ENCODE data around the gene OR52N5.

Gene OR52N5

DNA sequence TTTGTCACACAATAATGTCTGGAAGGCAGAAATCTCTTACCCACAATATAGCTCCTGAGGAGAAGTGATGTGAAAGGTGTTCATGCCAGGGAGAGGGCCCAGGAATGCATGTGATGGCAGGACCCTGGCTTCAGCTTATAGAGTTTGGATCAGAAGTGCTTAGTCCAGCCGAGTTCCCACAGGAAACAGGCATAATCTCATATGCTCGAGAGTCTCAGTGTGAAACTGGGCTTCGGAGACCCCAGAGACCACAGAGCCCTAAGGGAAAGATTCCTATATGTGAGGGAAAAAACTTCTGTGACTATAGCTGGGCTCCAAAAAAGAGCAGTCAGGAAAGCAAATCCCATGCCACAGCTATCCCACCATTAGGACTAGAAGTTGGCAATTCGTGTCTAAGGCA is at the start of gene OR52N5:
Gene OR52N5, minus strand, starts transcription at position 101 of the 400 bp plus-strand sequence. CDS start 4,721 bp downstream, outside the sequence.
- TF ChIP-seq EZH2phosphoT487 (IDR thresholded peaks at IDR 0.05; ENCODE audit: borderline replicate concordance, low read length) = no peak
- no peak for TF ChIP-seq CTCF (IDR thresholded peaks at IDR 0.05; ENCODE audit: low read depth, low read length, poor library complexity, severe bottlenecking)
- no peak within 1 kb of the TSS for H3K27ac ChIP-seq (ENCODE audit: low read depth, low read length)

GRCh38 chr11:5831196-5831829 is 48.2 kb upstream of the OR52N5 start:
- Histone ChIP-seq H3K79me2 (ENCODE audit: control insufficient read depth, low read length) (no peaks in the 10 kb centered on the region), H3K27ac (ENCODE audit: low read depth, low read length) (no peak overlapping the region), H3K36me3 (ENCODE audit: control insufficient read depth, low read length) (no peaks in the 10 kb centered on the region), H3K4me1 (ENCODE audit: control insufficient read depth, low read length) (no peaks in the 10 kb centered on the region), H3K9me2 (replicated peaks; ENCODE audit: control insufficient read depth, low read length) (no peaks in the 10 kb centered on the region), H3K4me2 (ENCODE audit: low read length) (no peak overlapping the region), H4K20me1 (ENCODE audit: control insufficient read depth, insufficient read depth, low read depth, low read length) (no peaks in the 10 kb centered on the region), H3K4me3 (ENCODE audit: low read length) (no peak overlapping the region), H3K27me3 (ENCODE audit: control insufficient read depth, low read length) (no peaks in the 10 kb centered on the region), H3F3A (ENCODE audit: control insufficient read depth, insufficient read depth) (no peaks in the 10 kb centered on the region), H3K9me3 (ENCODE audit: control insufficient read depth, insufficient read depth, low read length) (no peaks in the 10 kb centered on the region)
- TF ChIP-seq EZH2phosphoT487 (IDR thresholded peaks at IDR 0.05; ENCODE audit: borderline replicate concordance, low read length) (no peak), CTCF (IDR thresholded peaks at IDR 0.05; ENCODE audit: low read depth, low read length, poor library complexity, severe bottlenecking) (no peak)

More for the DNA sequence above, at the start of gene OR52N5:
- H3K9me2 ChIP-seq (replicated peaks; ENCODE audit: control insufficient read depth, low read length) = no peaks in the 10 kb centered on the region
- H3K79me2 ChIP-seq (ENCODE audit: control insufficient read depth, low read length) = no peaks in the 10 kb centered on the region
- H3K4me1 ChIP-seq (ENCODE audit: control insufficient read depth, low read length) = no peaks in the 10 kb centered on the region
- H3K36me3 ChIP-seq (ENCODE audit: control insufficient read depth, low read length) = no peaks in the 10 kb centered on the region
- H3F3A ChIP-seq (ENCODE audit: control insufficient read depth, insufficient read depth) = no peaks in the 10 kb centered on the region
- no peak within 1 kb of the TSS for H3K4me3 ChIP-seq (ENCODE audit: low read length)
- no peaks in the 10 kb centered on the region for H3K27me3 ChIP-seq (ENCODE audit: control insufficient read depth, low read length)
- no peak within 1 kb of the TSS for H3K4me2 ChIP-seq (ENCODE audit: low read length)
- H3K9me3 ChIP-seq (ENCODE audit: control insufficient read depth, insufficient read depth, low read length) = no peaks in the 10 kb centered on the region
- H4K20me1 ChIP-seq (ENCODE audit: control insufficient read depth, insufficient read depth, low read depth, low read length) = no peaks in the 10 kb centered on the region

- Histone ChIP-seq H3F3A (ENCODE audit: control insufficient read depth, insufficient read depth) (no peaks in the 10 kb centered on the region), H3K27me3 (ENCODE audit: control insufficient read depth, low read length) (no peaks in the 10 kb centered on the region), H3K4me2 (ENCODE audit: low read length) (no peak overlapping the region), H3K4me1 (ENCODE audit: control insufficient read depth, low read length) (no peaks in the 10 kb centered on the region), H3K9me3 (ENCODE audit: control insufficient read depth, insufficient read depth, low read length) (no peaks in the 10 kb centered on the region), H3K36me3 (ENCODE audit: control insufficient read depth, low read length) (no peaks in the 10 kb centered on the region), H3K4me3 (ENCODE audit: low read length) (no peak overlapping the region), H4K20me1 (ENCODE audit: control insufficient read depth, insufficient read depth, low read depth, low read length) (no peaks in the 10 kb centered on the region), H3K27ac (ENCODE audit: low read depth, low read length) (no peak overlapping the region), H3K79me2 (ENCODE audit: control insufficient read depth, low read length) (no peaks in the 10 kb centered on the region), H3K9me2 (replicated peaks; ENCODE audit: control insufficient read depth, low read length) (no peaks in the 10 kb centered on the region)
- no peak for TF ChIP-seq EZH2phosphoT487 (IDR thresholded peaks at IDR 0.05; ENCODE audit: borderline replicate concordance, low read length)
These were observed 35.2 kb upstream of the OR52N5 start for GRCh38 chr11:5818245-5818886.

DNA sequence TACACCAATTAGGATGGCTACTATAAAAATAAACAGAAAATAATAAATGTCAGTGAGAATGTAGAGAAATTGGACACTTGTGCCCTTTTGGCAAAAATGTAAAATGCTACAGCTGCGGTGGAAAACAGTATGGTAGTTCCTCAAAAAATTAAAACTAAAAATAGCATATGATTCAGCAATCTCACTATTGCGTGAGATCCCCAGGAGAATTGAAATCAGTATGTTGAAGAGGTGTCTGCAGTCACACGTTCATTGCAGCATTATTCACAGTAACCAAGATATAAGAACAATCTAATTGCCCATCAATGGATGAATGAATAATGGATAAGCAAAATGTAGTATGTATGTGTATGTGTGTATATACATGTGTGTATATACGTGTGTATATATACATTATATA is 32.4 kb upstream of the OR52N5 start:
- H3K27ac ChIP-seq (ENCODE audit: low read depth, low read length) = no peak overlapping the region
- no peak overlapping the region for H3K4me3 ChIP-seq (ENCODE audit: low read length)
- H3K9me3 ChIP-seq (ENCODE audit: control insufficient read depth, insufficient read depth, low read length) = no peaks in the 10 kb centered on the region
- H3K36me3 ChIP-seq (ENCODE audit: control insufficient read depth, low read length) = no peaks in the 10 kb centered on the region
- H3K27me3 ChIP-seq (ENCODE audit: control insufficient read depth, low read length) = no peaks in the 10 kb centered on the region
- no peaks in the 10 kb centered on the region for H3K9me2 ChIP-seq (replicated peaks; ENCODE audit: control insufficient read depth, low read length)
- H3K79me2 ChIP-seq (ENCODE audit: control insufficient read depth, low read length) = no peaks in the 10 kb centered on the region
- H3K4me2 ChIP-seq (ENCODE audit: low read length) = no peak overlapping the region
- TF ChIP-seq CTCF (IDR thresholded peaks at IDR 0.05; ENCODE audit: low read depth, low read length, poor library complexity, severe bottlenecking) = no peak
- no peak for TF ChIP-seq EZH2phosphoT487 (IDR thresholded peaks at IDR 0.05; ENCODE audit: borderline replicate concordance, low read length)
- H3F3A ChIP-seq (ENCODE audit: control insufficient read depth, insufficient read depth) = no peaks in the 10 kb centered on the region
- H4K20me1 ChIP-seq (ENCODE audit: control insufficient read depth, insufficient read depth, low read depth, low read length) = no peaks in the 10 kb centered on the region
- H3K4me1 ChIP-seq (ENCODE audit: control insufficient read depth, low read length) = no peaks in the 10 kb centered on the region
